Body of pancreas (tissue), 4 donors: ENCODE results near the gene DAND5. TPM values are rescaled to one million over a fixed set of nuclear protein-coding genes. Genes with fewer than 3 reads are reported as not detected.

ENCODE experiments used
- ATAC-seq: fragments of 150-250 bp; one replicate; pipeline ENCODE4 v1.9.1; 2016
- DNase-seq, 4 donors: peaks; one replicate each; pipeline ENCODE4 v3.0.0-alpha.2; 2019
- H3K27ac ChIP-seq, 4 donors: fragments of 200-600 bp; sonication (generic); 1 replicate in 3 of 4; 2 replicates in 1 of 4; pipeline versions ENCODE4 v1.5.1 to v1.6.1; 2016 to 2019; ENCODE audit warnings: mild to moderate bottlenecking in 1 of 4, mixed read lengths in 1 of 4, moderate library complexity in 1 of 4
- H3K27me3 ChIP-seq, 2 donors: fragments of 200-600 bp; sonication (generic); one replicate each; pipeline ENCODE4 v1.6.0; 2016; ENCODE audit warnings: mild to moderate bottlenecking in 1 of 2
- H3K36me3 ChIP-seq, 2 donors: fragments of 200-600 bp; sonication (generic); replicated peaks in 1 of 2; 2 replicates each; pipeline ENCODE4 v1.5.1; 2016; ENCODE audit warnings: low read depth in 2 of 2; ENCODE audit not compliant: insufficient read depth in 1 of 2
- H3K4me1 ChIP-seq: fragments of 200-600 bp; sonication (generic); one replicate; pipeline ENCODE4 v1.6.0; 2016
- H3K4me3 ChIP-seq, 2 donors: fragments of 200-600 bp; sonication (generic); 1 replicate in 1 of 2; 2 replicates in 1 of 2; pipeline ENCODE4 v1.5.1; 2016 to 2019
- H3K9me3 ChIP-seq, 3 donors: fragments of 200-600 bp; sonication (generic); 1 replicate in 2 of 3; 2 replicates in 1 of 3; pipeline ENCODE4 v1.5.1; 2016
- CTCF ChIP-seq, 7 experiments: fragments of 450-650 bp in 4 of 7; fragments of 200-600 bp in 3 of 7; sonication (generic) in 3 of 7; IDR thresholded peaks; one replicate each; pipeline ENCODE4 v1.5.1; 2016 to 2019; ENCODE audit warnings: antibody characterized with exemption in 7 of 7
- POLR2A ChIP-seq, 3 donors: fragments of 450-650 bp; IDR thresholded peaks; one replicate each; pipeline ENCODE4 v1.6.1; 2016; ENCODE audit warnings: antibody characterized with exemption in 3 of 3, mild to moderate bottlenecking in 2 of 3
- WGBS, 2 donors: methylation state at CpG; one replicate each; pipeline ENCODE4 v1.1.5; 2017; 5-methylcytosine and 5-hydroxymethylcytosine counted together
- intact Hi-C: fragments of 100-400 bp; cut with DNase I; formaldehyde crosslinking; loops from one replicate; pipeline ENCODE4 v1.15.1; 2023
- total RNA-seq, 2 donors: library from RNA; depleted of rRNA; stranded (reverse); fragments of >200 nt; gene quantifications; one replicate each; pipeline ENCODE4 v1.1.0, GENCODE V29; 2016

DAND5 gene
- total RNA-seq, 2 donors from 2014 or later = not detected

- Histone ChIP-seq H3K9me3 (no peaks in the 10 kb centered on the region), H3K27me3 (no peaks in the 10 kb centered on the region), H3K27ac (peak overlapping the region in 3 of 4 donors; percentile 78 to 80 (median 80)), H3K4me3 (no peak overlapping the region), H3K36me3 (peaks cover 0 to 3% of the 10 kb centered on the region in 2 donors), H3K4me1 (peaks cover 45% of the 10 kb centered on the region)
- no peak for TF ChIP-seq CTCF (IDR thresholded peaks at IDR 0.05)
- no peak for TF ChIP-seq POLR2A (IDR thresholded peaks at IDR 0.05)
- ATAC-seq (no peak), DNase-seq (no peak)
- WGBS, 2 donors = 78 to 84% methylated on average over 15 of the region's 15 CpGs
- intact Hi-C loops = no loop called here
These were observed 33.7 kb downstream of the DAND5 start for GRCh38 chr19:13003081-13003480.

GRCh38 chr19:13004273-13004672, 34.9 kb downstream of the DAND5 start:
- no peak for DNase-seq

GRCh38 chr19:13005253-13005652, 35.9 kb downstream of the DAND5 start:
- Histone ChIP-seq H3K4me3 (no peak overlapping the region), H3K4me1 (peaks cover 62% of the 10 kb centered on the region), H3K9me3 (no peaks in the 10 kb centered on the region), H3K27ac (no peak overlapping the region), H3K27me3 (no peaks in the 10 kb centered on the region), H3K36me3 (no peaks in the 10 kb centered on the region)
- DNase-seq (no peak), ATAC-seq (no peak)
- TF ChIP-seq POLR2A (IDR thresholded peaks at IDR 0.05) (no peak), CTCF (IDR thresholded peaks at IDR 0.05) (no peak)
- intact Hi-C loops = no loop called here
- WGBS, 2 donors = 87 to 94% methylated on average over 4 of the region's 4 CpGs

More at GRCh38 chr19:13004273-13004672, 34.9 kb downstream of the DAND5 start:
- Histone ChIP-seq H3K27ac (no peak overlapping the region), H3K9me3 (no peaks in the 10 kb centered on the region), H3K4me3 (no peak overlapping the region), H3K36me3 (no peaks in the 10 kb centered on the region), H3K4me1 (peaks cover 54% of the 10 kb centered on the region), H3K27me3 (no peaks in the 10 kb centered on the region)
- intact Hi-C loops = no loop called here
- 56 to 72% methylated on average over 6 to 7 of the region's 7 CpGs for WGBS, 2 donors
- no peak for ATAC-seq
- TF ChIP-seq POLR2A (IDR thresholded peaks at IDR 0.05) = no peak
- TF ChIP-seq CTCF (IDR thresholded peaks at IDR 0.05) = no peak

GRCh38 chr19:13005861-13006370, 36.5 kb downstream of the DAND5 start:
- H3K4me3 ChIP-seq = no peak overlapping the region
- no peak for DNase-seq
- intact Hi-C loops = no loop called here
- no peak overlapping the region for H3K27ac ChIP-seq
- no peak for ATAC-seq
- H3K4me1 ChIP-seq = peaks cover 62% of the 10 kb centered on the region
- TF ChIP-seq POLR2A (IDR thresholded peaks at IDR 0.05) (no peak), CTCF (IDR thresholded peaks at IDR 0.05) (no peak)
- no peaks in the 10 kb centered on the region for H3K27me3 ChIP-seq
- WGBS, 2 donors = 28 to 43% methylated on average over 11 to 12 of the region's 12 CpGs
- no peaks in the 10 kb centered on the region for H3K9me3 ChIP-seq
- no peaks in the 10 kb centered on the region for H3K36me3 ChIP-seq
